Spinal cord (tissue), 10 donors: ENCODE results near the gene GRM7. TPM values are rescaled to one million over a fixed set of nuclear protein-coding genes. Genes with fewer than 3 reads are reported as not detected.

Experiments used
- DNase-seq, 6 donors: peaks; one replicate each; pipeline versions ENCODE4 v3.0.0 to v3.0.0-alpha.2; 2013 to 2015; ENCODE audit warnings: low spot score in 6 of 6, low read depth in 4 of 6
- H3K27ac ChIP-seq: one replicate; pipeline ENCODE4 v1.5.1; 2013; ENCODE audit warnings: low read depth, low read length, control low read depth
- H3K27me3 ChIP-seq: one replicate; pipeline ENCODE4 v1.6.1; 2013; ENCODE audit warnings: low read length; ENCODE audit not compliant: control insufficient read depth, insufficient read depth
- H3K36me3 ChIP-seq: one replicate; pipeline ENCODE4 v1.6.1; 2013; ENCODE audit warnings: low read length; ENCODE audit not compliant: control insufficient read depth, insufficient read depth
- H3K4me1 ChIP-seq: one replicate; pipeline ENCODE4 v1.6.1; 2013; ENCODE audit warnings: low read length; ENCODE audit not compliant: control insufficient read depth, insufficient read depth
- H3K4me3 ChIP-seq: one replicate; pipeline ENCODE4 v1.5.1; 2013; ENCODE audit warnings: low read depth, low read length, control low read depth
- H3K9me3 ChIP-seq: one replicate; pipeline ENCODE4 v1.6.1; 2013; ENCODE audit warnings: low read length; ENCODE audit not compliant: control insufficient read depth, insufficient read depth
- whole genome bisulfite sequencing: methylation state at CpG from one replicate; pipeline ENCODE4 v1.1.5; 2013; ENCODE audit warnings: missing lambda C conversion rate; ENCODE audit not compliant: insufficient coverage; 5-methylcytosine and 5-hydroxymethylcytosine counted together
- polyA plus RNA-seq, 2 donors: library from polyadenylated mRNA; unstranded; fragments of 120-200 nt; gene quantifications; one replicate each; pipeline ENCODE4 v1.2.1, GENCODE V29; 2013; ENCODE audit not compliant: insufficient read length in 2 of 2
- total RNA-seq, 2 donors: library from RNA; depleted of rRNA in 1 of 2; stranded (reverse); fragments of 120-200 nt in 1 of 2; fragments of >200 nt in 1 of 2; gene quantifications; one replicate each; pipeline versions ENCODE4 v1.2.3 to v1.2.4, GENCODE V29; 2013 to 2014
- donor health status: healthy.

The GRM7 gene
- total and polyA plus RNA-seq, 4 donors = 9.6 to 37.0 (median 30.3) TPM

DNA sequence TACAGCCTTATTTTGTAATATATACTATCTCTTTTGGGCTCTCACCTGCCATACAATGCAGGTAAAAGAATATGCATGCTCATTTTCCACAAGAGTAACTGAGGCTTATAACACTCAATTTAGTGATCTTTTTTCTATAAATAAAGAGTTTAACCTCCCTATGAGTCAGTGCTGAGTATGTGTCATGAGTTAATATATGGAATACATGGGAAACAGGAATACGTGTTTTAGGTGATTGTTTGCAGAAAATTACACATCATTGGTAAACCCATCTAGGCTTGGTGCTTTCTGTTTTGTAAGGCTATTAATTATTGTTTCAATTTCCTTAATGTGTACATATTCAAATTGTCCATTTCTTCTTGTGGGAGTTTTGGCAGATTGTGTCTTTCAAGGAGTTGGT is 411.3 kb downstream of the GRM7 start:
- H3K4me3 ChIP-seq = no peak overlapping the region
- H3K27ac ChIP-seq = no peak overlapping the region
- no peaks in the 10 kb centered on the region for H3K4me1 ChIP-seq
- no peak for DNase-seq
- no peaks in the 10 kb centered on the region for H3K9me3 ChIP-seq
- no peaks in the 10 kb centered on the region for H3K36me3 ChIP-seq
- no CpG with 5 or more reads among the region's 1 CpG for WGBS
- H3K27me3 ChIP-seq = no peaks in the 10 kb centered on the region

DNA sequence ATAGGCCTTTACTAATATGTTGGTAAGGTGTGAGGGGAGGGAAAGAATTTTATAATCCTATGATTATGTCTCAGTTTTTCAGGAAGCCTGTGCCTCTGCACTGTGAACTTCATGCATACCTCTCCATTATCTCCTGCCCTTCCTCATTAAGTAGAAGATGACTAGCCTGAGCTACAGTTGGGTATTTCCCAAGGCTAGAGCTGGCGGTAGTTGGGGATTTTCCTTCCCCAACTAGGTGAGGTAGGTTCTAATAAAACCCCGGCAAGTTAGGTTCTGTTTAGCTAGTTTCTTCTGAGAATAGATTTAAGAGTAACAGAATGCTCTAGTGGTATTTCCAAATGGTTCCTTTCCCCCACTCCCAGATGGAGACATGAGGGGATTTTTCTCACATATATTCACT is 414.5 kb downstream of the GRM7 start:
- no peaks in the 10 kb centered on the region for H3K27me3 ChIP-seq

DNA sequence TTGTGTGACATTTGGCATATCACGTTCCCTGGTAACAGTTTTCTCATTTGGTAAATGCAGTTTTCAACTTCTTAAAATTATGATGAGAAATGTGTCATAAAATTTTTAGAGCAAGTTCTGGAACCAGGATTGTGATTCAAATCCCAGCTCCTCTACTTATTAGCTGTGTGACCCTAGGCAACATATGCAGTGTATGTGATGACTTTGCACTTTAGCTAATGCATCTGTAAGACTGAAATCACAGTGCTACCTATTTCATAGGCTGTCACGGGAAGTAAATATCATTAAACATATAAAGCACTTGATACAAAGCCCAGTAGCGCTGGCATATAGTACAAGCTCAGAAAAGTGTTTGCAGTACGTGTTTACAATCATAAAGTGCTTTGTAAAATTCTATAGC is 419.4 kb downstream of the GRM7 start:
- H3K36me3 ChIP-seq = no peaks in the 10 kb centered on the region
- H3K4me1 ChIP-seq = no peaks in the 10 kb centered on the region
- H3K4me3 ChIP-seq = no peak overlapping the region
- H3K27ac ChIP-seq = no peak overlapping the region
- WGBS = 100% methylated on average over 1 of the region's 4 CpGs
- H3K9me3 ChIP-seq = no peaks in the 10 kb centered on the region
- no peak for DNase-seq
- no peaks in the 10 kb centered on the region for H3K27me3 ChIP-seq

More for the DNA sequence above, 414.5 kb downstream of the GRM7 start:
- Histone ChIP-seq H3K27ac (no peak overlapping the region), H3K4me3 (no peak overlapping the region), H3K9me3 (no peaks in the 10 kb centered on the region), H3K36me3 (no peaks in the 10 kb centered on the region), H3K4me1 (no peaks in the 10 kb centered on the region)
- DNase-seq = no peak
- WGBS = no CpG with 5 or more reads among the region's 2 CpGs

DNA sequence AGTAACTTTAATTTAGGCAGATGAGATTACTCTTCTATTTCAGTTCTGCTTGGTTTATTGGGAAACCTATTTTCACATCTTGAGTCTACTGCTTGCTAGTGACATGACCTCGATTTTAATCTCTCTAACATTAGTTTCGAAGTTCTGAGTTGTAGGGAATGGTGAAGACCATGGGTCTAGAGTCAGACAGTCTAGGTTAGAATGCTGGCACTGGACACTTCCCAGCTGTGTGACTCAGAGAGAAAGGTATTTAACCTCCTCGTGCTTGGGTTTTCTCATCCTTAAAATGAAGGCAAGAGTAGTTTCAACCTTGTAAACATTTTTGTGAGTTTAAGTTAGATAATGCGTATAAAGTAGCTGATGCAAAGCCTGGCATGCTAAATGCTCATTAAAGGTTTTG is 422.1 kb downstream of the GRM7 start:
- Histone ChIP-seq H3K9me3 (no peaks in the 10 kb centered on the region), H3K27ac (no peak overlapping the region)
- WGBS = 100% methylated on average over 1 of the region's 4 CpGs

DNA sequence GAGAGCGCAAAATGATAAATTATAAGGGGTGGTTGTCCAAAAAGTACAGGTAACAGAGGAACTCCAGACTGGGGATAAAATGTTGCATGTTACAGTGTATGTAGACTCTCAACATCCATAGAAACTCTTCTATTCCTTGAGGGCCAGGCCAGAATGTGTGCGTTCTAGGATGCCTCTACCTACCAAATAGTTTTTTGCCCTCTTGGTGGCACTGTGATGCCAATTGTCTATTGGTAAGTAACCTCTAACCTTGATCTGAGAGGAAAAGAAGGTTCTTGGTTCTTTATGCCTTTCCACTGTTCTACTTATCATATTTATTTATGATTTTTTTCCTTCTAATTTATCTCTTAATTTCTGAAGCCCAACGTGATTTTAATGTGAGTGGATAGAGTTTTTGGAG is 424.6 kb downstream of the GRM7 start:
- Histone ChIP-seq H3K9me3 (no peaks in the 10 kb centered on the region), H3K4me3 (no peak overlapping the region), H3K27me3 (no peaks in the 10 kb centered on the region), H3K27ac (no peak overlapping the region), H3K36me3 (no peaks in the 10 kb centered on the region), H3K4me1 (no peaks in the 10 kb centered on the region)
- DNase-seq = no peak
- no CpG with 5 or more reads among the region's 3 CpGs for WGBS

More for the DNA sequence above, 422.1 kb downstream of the GRM7 start:
- H3K4me3 ChIP-seq = no peak overlapping the region
- no peak for DNase-seq
- no peaks in the 10 kb centered on the region for H3K36me3 ChIP-seq
- H3K4me1 ChIP-seq = no peaks in the 10 kb centered on the region
- no peaks in the 10 kb centered on the region for H3K27me3 ChIP-seq

DNA sequence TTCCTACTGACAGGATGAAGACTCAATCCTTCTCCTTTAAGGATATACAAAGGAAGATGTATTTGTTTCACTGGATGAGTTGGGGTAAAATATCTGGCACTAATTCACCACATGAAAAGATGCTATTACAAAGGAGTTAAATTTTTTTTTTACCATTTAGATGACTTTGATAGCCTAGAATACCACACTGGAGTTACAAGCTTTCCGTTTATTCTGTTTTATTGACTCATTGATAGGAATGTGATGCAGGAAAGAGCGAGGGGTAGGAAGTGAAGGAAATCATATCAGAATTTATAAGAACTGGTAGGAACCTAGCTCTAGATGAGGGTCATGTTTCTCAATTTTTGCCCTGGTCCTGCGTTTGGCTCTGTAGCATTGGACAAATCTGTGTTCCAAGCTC is 427.2 kb downstream of the GRM7 start:
- no peaks in the 10 kb centered on the region for H3K36me3 ChIP-seq
- no peaks in the 10 kb centered on the region for H3K9me3 ChIP-seq
- no peak for DNase-seq
- no peaks in the 10 kb centered on the region for H3K27me3 ChIP-seq
- no peak overlapping the region for H3K4me3 ChIP-seq
- WGBS = 100% methylated on average over 1 of the region's 3 CpGs
- H3K27ac ChIP-seq = no peak overlapping the region
- H3K4me1 ChIP-seq = no peaks in the 10 kb centered on the region

DNA sequence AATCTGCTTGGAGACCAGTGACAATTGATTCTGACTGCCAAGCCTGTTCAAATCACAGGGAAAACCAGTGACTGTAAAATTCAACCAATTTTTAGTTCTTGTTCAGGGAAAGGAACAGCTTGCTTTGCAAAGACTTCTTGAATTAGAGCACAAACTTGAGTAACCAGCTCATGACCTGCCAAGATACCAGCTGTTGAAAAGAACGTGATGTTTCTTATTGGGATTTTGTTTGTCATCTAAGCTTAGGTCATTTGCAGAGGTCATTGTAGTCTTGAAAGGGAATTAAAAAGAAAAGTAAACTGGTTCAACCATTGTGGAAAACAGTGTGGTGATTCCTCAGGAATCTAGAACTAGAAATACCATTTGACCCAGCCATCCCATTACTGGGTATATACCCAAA is 428.2 kb downstream of the GRM7 start:
- WGBS = 67% methylated on average over 1 of the region's 1 CpG
- H3K27me3 ChIP-seq = no peaks in the 10 kb centered on the region
- no peak overlapping the region for H3K27ac ChIP-seq
- H3K9me3 ChIP-seq = no peaks in the 10 kb centered on the region
- H3K4me1 ChIP-seq = no peaks in the 10 kb centered on the region
- no peaks in the 10 kb centered on the region for H3K36me3 ChIP-seq
- no peak for DNase-seq
- H3K4me3 ChIP-seq = no peak overlapping the region

DNA sequence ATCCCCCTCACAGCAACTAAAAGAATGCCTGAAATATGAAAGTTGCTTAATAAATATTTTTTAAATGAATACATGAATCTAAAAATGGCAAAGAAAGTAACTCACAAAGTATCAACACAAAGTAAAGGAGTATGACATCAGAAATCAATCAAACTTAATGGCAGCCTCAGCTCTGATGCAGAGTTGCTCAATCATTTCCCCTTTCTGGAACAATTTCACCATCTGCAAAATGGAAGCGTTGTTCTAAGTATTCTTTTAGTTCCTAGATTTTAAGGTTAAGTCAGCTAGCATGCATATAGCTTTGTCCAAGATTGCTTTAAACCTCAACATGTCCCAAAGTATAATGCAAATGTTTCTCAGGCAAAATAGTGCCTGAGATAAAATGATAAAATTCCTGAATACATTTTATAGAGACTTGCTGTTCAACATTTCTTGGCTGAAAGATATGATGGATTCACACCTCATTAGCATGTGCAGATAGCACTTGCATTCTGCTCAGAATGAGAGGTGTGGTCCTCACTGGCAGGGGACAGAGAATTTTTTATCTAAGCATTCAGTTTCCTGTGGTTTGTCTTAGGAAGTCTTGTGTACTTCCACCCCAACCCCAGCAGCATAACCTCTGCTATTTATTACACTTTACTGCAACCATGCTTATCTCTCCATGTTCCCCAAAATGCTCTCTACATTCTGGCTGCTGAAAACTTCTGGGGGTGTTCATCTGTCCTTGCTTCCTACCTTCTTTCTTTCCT is 429.3 kb downstream of the GRM7 start:
- H3K4me3 ChIP-seq = no peak overlapping the region
- WGBS = no CpG with 5 or more reads among the region's 1 CpG
- no peak for DNase-seq
- H3K9me3 ChIP-seq = no peaks in the 10 kb centered on the region
- no peaks in the 10 kb centered on the region for H3K4me1 ChIP-seq
- H3K36me3 ChIP-seq = no peaks in the 10 kb centered on the region
- no peaks in the 10 kb centered on the region for H3K27me3 ChIP-seq
- no peak overlapping the region for H3K27ac ChIP-seq

DNA sequence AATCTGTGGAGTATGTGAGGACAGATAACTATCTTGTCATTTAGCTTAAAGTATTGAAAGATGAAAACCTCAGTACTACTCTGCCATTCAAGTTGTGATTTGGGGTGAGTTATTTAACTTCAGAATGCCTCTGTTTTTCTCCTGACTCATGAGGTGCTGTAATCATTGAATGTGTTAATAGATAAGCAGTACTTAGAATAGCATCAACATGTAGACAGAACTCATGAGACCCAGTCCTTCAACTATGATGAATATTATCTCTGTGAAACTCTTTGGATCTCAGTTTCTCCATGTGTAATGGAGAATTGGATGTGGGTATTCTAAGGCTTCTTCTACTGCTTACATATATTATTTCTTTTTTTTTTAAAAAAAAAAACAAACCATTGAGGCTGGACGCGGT is 431.4 kb downstream of the GRM7 start:
- Histone ChIP-seq H3K27me3 (no peaks in the 10 kb centered on the region), H3K4me3 (no peak overlapping the region), H3K4me1 (no peaks in the 10 kb centered on the region), H3K27ac (no peak overlapping the region), H3K36me3 (no peaks in the 10 kb centered on the region), H3K9me3 (no peaks in the 10 kb centered on the region)
- no peak for DNase-seq
- WGBS = no CpG with 5 or more reads among the region's 2 CpGs

DNA sequence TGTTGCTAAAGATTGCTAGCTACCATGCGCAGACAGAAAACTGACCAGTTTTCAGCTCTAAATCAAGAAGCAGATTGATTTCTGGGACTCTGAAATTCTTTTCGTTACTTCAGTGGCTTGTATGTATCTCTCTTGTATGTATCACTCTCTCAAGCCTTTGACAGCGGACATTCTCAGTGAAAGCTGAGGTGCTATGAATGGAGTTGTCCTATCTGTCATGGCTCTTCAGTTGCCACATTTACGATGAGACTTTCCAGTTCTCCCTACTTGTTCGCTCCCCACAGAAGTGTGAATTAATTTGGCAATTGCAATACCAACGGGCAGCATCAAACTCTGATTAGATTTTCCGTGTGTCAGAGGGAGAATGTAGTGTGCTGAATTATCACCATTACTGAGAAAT is 432.4 kb downstream of the GRM7 start:
- Histone ChIP-seq H3K27ac (no peak overlapping the region), H3K9me3 (no peaks in the 10 kb centered on the region), H3K36me3 (no peaks in the 10 kb centered on the region), H3K4me3 (no peak overlapping the region), H3K27me3 (no peaks in the 10 kb centered on the region), H3K4me1 (no peaks in the 10 kb centered on the region)
- WGBS = 100% methylated on average over 1 of the region's 7 CpGs
- DNase-seq = no peak
